HepG2 (cell line): ENCODE data around the gene SREBF1.

Experiments used
- ATF2 ChIP-seq: sonication (generic); formaldehyde crosslinking; IDR thresholded peaks from 2 replicates; pipeline ENCODE4 v1.4.0; 2020; ENCODE audit warnings: missing genetic modification reagents
- CEBPB ChIP-seq: IDR thresholded peaks from 2 replicates; pipeline ENCODE4 v1.6.1; 2011; ENCODE audit warnings: low read depth, low read length, improper control_type of control experiment, borderline replicate concordance
- GMEB2 ChIP-seq: IDR thresholded peaks from 2 replicates; pipeline ENCODE4 v1.6.1; 2016; ENCODE audit warnings: missing biosample characterization, missing genetic modification reagents, low read depth
- MTF1 ChIP-seq: sonication (generic); formaldehyde crosslinking; IDR thresholded peaks from 2 replicates; pipeline ENCODE4 v1.5.0; 2020; ENCODE audit warnings: missing genetic modification reagents
- NR2C2 ChIP-seq: sonication (generic); formaldehyde crosslinking; IDR thresholded peaks from 2 replicates; pipeline ENCODE4 v1.4.0; 2020; ENCODE audit warnings: missing genetic modification reagents, mild to moderate bottlenecking, moderate library complexity, borderline replicate concordance
- NRL ChIP-seq: sonication (generic); formaldehyde crosslinking; IDR thresholded peaks from 2 replicates; pipeline ENCODE4 v1.5.0; 2020; ENCODE audit warnings: missing genetic modification reagents, mild to moderate bottlenecking, moderate library complexity, borderline replicate concordance
- POLR2AphosphoS2 ChIP-seq: IDR thresholded peaks from 2 replicates; pipeline ENCODE4 v1.6.1; 2011; ENCODE audit warnings: low read depth, low read length, improper control_type of control experiment
- RAD21 ChIP-seq: fragments of 450-650 bp; formaldehyde crosslinking; IDR thresholded peaks from 2 replicates; pipeline ENCODE4 v1.5.0; 2020; ENCODE audit warnings: mild to moderate bottlenecking
- SOX13 ChIP-seq, 3 experiments: fragments of 450-650 bp in 1 of 3; sonication (generic) in 1 of 3; formaldehyde crosslinking in 1 of 3; IDR thresholded peaks in 2 of 3; conservative IDR thresholded peaks in 1 of 3; 2 replicates each; pipeline versions ENCODE4 v1.5.0 to v1.6.1; 2016 to 2020; ENCODE audit warnings: antibody characterized with exemption in 1 of 3, mild to moderate bottlenecking in 1 of 3, missing compliant biosample characterization in 1 of 3, missing genetic modification reagents in 1 of 3, moderate library complexity in 1 of 3
- ZFP62 ChIP-seq: sonication (generic); formaldehyde crosslinking; IDR thresholded peaks from 2 replicates; pipeline ENCODE4 v1.4.0; 2020; ENCODE audit warnings: missing genetic modification reagents
- ZNF329 ChIP-seq: sonication (generic); formaldehyde crosslinking; IDR thresholded peaks from 2 replicates; pipeline ENCODE4 v1.9.0; 2021; ENCODE audit warnings: low read depth, mild to moderate bottlenecking, missing genetic modification reagents

- TF ChIP-seq CEBPB (no peak), ZNF329 (CRISPR knock-in tag) (no peak), SOX13 (IDR thresholded peaks at IDR 0.05) (no peak), SOX13 (CRISPR knock-in tag; conservative IDR thresholded peaks at IDR 0.05 in 1 of 2, IDR thresholded peaks at IDR 0.05 in 1 of 2) (no peak), RAD21 (CRISPR knock-in tag) (no peak), POLR2AphosphoS2 (no peak), ZFP62 (CRISPR knock-in tag) (no peak), NR2C2 (CRISPR knock-in tag) (no peak), ATF2 (CRISPR knock-in tag) (no peak), NRL (CRISPR knock-in tag) (no peak), MTF1 (CRISPR knock-in tag) (no peak), GMEB2 (CRISPR knock-in tag) (no peak)
Measured at GRCh38 chr17:17832032-17832363, 4.8 kb downstream of the SREBF1 start.
